Endothelial cell of umbilical vein (primary cell): ENCODE measurements around the gene RPL13.

Source experiments
- CTCF ChIP-seq, 2 donors: IDR thresholded peaks; 1 replicate in 1 of 2; 2 replicates in 1 of 2; pipeline ENCODE4 v1.5.1; 2011; ENCODE audit warnings: low read length in 2 of 2, mild to moderate bottlenecking in 2 of 2, moderate library complexity in 2 of 2, control low read depth in 1 of 2, inconsistent platforms in 1 of 2, low read depth in 1 of 2; ENCODE audit not compliant: insufficient read depth in 1 of 2; ENCODE audit errors: extremely low read depth in 1 of 2
- EZH2 ChIP-seq: IDR thresholded peaks from 2 replicates; pipeline ENCODE4 v1.6.1; 2012; ENCODE audit warnings: borderline replicate concordance, low read depth, mild to moderate bottlenecking, moderate library complexity, low read length, inconsistent platforms; ENCODE audit not compliant: severe bottlenecking
- FOS ChIP-seq: IDR thresholded peaks from 2 replicates; pipeline ENCODE4 v1.6.1; 2011; ENCODE audit warnings: mild to moderate bottlenecking, low read length, moderate library complexity, borderline replicate concordance; ENCODE audit not compliant: insufficient read depth
- GATA2 ChIP-seq: IDR thresholded peaks from 2 replicates; pipeline ENCODE4 v1.7.0; 2011; ENCODE audit warnings: low read depth, mild to moderate bottlenecking, moderate library complexity, mixed read lengths, low read length; ENCODE audit not compliant: insufficient read length, insufficient read depth
- JUN ChIP-seq: IDR thresholded peaks from 2 replicates; pipeline ENCODE4 v1.6.1; 2011; ENCODE audit warnings: borderline replicate concordance, low read depth; ENCODE audit not compliant: insufficient read length, insufficient read depth
- MAX ChIP-seq: IDR thresholded peaks from 2 replicates; pipeline ENCODE4 v1.6.1; 2011; ENCODE audit not compliant: insufficient read depth, insufficient read length
- MYC ChIP-seq: IDR thresholded peaks from one replicate; pipeline ENCODE4 v1.6.1; 2011; ENCODE audit warnings: mild to moderate bottlenecking, low read depth, low read length
- POLR2A ChIP-seq: IDR thresholded peaks from 2 replicates; pipeline ENCODE4 v1.6.1; 2012; ENCODE audit warnings: low read depth, mild to moderate bottlenecking, control low read depth, low read length
- POLR2AphosphoS5 ChIP-seq: IDR thresholded peaks from 2 replicates; pipeline ENCODE4 v1.6.1; 2012; ENCODE audit warnings: low read depth, mild to moderate bottlenecking, control low read depth, low read length, moderate library complexity; ENCODE audit not compliant: insufficient read depth

GRCh38 chr16:89604764-89605163, 44.3 kb downstream of the RPL13 start:
- no peak for TF ChIP-seq CTCF (IDR thresholded peaks at IDR 0.05; ENCODE audit: extremely low read depth in 1 of 2, insufficient read depth in 1 of 2, low read depth in 1 of 2, low read length in 2 of 2)
- no peak for TF ChIP-seq EZH2
- TF ChIP-seq POLR2A: no peak
- TF ChIP-seq GATA2: no peak
- TF ChIP-seq MAX: no peak
- no peak for TF ChIP-seq POLR2AphosphoS5
- TF ChIP-seq JUN: no peak
- no peak for TF ChIP-seq MYC
- no peak for TF ChIP-seq FOS
